ENCODE data around the gene SEC24D.
A peak's percentile ranks its signal among the peaks of the same experiment; 100 is the strongest.

The SEC24D gene

DNA sequence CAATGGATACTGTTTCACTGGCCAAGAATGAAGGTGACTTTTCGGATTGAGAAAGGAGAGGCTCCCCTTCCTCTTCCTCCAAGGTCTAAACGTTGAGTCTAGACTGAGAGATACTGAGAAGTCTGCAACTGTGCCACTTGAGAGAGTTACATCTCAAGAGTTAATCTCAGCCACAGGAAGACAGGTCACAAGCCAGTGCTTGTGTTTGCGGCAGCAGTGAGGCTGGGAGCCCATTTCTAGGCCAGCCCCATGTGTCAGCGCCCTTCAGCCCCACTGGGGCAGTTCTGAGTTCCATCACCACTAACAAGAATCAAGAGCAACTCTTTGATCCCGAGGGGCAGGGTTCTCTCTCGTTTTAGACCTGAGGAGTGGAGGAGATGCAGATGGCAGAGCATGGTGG, 7.3 kb upstream of the SEC24D start:
- DNase-seq = no peak

DNA sequence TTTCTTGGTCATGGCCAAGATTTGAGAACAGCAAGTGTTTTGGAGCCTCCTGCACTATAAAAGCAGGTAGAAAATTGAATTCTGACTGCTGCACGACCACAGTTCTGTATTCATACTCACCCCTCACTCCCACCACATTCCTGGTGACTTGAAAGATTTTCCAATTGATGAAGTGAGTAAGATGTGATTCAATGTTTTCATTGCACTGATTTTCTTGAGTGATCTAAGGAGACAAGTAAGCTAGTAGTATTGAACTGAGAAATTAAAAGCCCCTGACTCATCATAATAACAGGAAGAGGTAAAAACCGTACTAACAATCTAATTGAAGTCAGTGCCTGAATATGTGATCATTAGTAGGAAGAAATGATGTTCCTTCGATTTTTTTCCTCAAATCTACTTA, 6.1 kb upstream of the SEC24D start:
- no peak for DNase-seq

DNA sequence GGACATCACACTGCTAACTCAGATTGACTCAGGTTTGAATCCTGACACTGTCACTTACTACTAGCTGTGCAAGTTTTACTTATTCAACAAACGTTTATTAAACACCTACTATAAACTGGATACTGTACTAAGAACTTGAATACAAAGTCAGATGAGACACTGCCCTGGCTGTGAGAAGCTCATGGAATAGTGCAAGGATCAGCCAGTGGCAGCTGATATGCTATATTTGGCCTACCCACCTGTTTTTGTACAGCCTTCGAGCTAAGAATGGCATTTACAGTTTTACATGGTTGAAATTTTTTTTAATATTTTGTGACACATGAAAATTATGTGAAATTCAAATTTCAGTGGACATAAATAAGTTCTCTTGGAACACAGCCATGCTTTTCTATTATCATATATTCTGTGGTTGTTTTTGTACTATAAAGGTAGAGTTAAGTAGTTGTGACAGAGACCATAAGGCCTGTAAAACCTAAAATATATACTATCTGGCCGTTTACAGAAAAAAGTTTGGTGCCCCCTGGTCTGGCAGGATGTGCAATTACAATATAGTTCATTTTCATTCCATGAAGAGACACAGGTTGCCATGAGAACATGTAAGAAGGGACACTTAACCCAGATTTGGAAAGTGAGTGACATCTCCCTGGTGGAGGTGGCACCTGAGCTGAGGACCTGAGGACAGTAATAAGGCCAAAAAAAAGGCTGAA, 3.4 kb upstream of the SEC24D start:
- no peak for DNase-seq

DNA sequence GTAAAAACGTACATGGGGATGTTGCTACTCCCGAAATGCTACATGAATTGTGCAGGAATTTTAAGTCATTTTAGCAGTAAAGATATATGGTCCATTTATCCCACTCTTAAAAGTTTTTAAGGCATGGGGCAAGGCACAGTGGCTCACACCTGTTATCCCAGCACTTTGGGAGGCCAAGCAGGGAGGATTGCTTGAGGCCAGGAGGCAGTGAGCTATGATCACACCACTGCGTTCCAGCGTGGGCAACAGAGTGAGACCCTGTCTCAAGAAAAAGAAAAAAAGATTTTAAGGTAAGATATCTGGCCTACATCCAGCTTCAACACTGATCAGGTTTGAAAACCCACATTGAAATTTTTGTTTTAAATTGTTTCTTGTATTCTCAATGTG, 1.2 kb upstream of the SEC24D start:
- DNase-seq = no peak

DNA sequence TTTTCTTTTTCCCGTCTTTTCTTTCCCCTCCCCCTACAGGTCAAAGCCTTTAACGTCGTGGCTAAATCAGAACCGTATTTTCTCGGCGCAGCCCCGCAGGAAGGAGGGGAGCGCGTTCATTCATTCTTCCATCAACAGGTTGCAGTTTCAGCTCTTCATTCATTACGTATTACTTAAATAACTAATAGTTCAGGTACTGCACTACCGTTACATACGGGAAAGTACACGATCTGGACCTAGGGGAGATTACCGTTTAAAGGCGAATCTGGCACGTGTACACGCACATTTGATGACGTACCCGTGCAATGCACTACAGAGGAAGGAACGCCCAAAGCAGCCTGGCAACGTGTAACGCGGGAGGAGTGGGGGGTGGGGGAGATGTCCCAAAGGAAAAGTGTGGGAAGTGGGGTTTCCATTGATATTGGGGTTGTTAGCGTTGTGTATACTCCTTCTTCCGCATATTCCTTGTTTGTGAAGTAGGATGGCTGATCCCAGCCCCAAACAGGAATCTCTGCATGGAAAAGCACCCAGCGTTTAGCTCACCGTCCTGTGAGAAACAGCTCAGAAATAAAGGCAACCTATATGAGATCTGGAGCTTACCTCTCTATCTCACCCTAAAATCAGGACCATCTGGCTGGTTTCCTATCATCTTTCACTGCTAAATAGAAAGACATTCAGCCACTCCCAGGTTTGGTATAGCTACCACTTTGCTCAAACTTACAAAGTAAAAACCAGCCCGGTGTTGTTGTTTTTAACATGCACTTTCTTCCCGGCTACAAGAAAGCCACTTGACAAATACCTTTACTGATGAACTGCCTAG, 585 bp upstream of the SEC24D start:
- peak; percentile 24 for DNase-seq

DNA sequence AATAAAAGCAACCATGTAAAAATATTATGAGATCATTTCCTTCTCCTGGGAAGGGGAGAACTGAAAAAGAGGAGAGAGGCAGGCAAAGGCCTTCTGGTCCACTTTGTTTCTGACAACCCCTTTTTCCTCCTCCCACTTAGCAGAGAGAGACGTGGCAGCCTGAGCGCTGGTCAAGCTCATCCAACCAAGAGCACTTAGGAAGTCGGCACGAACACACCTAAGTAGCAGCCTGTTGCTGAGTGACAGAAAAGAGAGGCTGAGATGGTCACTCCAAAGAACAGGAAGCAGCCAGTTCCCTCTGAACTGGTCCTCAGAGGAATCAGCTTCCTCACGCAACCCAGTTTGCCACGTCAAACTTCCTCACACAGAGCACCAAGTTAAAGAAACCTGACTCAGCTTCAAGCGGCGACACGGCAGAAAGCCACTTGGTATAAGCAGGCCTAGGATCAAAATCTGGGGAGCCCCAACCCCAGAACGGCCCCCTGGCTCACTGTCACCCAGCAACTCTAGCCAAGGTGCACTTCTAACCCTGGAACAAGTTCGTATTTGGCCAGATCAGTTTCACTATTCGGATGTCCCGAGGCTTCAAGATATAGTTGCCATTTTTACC, 861 bp downstream of the SEC24D start:
- DNase-seq = peak; percentile 26

DNA sequence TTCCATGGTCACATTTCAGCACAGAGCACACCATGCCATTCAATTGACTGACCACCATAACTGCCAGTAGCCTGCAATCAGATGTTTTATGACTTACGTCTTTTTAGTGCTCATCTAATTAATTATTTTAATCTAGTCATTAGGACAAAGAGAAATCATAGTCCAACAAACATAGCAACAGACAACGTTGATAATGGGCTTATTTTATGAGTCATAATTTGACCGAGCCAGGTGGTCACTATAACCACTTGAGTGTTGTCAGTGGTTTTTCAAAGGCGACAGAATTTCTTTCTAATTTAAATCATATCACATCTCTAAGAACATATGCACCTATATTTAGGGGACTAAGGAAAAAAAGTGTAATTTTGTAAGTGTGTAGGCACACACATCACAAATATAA, 1.9 kb downstream of the SEC24D start:
- no peak for DNase-seq

DNA sequence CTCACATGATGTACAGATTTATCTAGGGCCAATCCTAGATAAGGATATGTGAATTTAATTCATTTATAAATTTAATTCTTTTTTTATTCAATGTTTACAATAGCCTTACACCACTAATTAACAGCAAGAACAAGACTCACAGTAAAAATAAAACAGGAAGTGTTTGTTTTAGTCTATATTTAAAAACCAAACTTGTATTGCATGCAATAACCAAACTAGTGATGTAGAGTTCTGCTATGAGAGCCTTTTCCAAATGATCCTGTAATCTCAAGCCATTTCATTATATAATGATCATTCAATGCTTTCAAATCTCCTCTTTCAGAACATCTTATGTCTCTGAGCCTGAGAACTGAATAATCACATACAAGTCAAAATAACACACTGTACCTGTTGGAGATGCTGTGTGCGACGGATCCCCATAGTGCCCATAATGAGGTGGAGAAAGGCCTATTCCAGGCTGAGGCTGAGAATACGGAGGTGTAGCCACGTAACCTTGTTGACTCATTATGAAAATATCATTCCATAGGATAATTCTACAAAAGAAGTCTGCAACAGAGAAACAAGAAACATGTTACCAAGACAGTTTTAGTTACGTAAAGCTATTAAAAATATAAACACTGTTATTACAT, 2.6 kb downstream of the SEC24D start:
- DNase-seq = no peak

DNA sequence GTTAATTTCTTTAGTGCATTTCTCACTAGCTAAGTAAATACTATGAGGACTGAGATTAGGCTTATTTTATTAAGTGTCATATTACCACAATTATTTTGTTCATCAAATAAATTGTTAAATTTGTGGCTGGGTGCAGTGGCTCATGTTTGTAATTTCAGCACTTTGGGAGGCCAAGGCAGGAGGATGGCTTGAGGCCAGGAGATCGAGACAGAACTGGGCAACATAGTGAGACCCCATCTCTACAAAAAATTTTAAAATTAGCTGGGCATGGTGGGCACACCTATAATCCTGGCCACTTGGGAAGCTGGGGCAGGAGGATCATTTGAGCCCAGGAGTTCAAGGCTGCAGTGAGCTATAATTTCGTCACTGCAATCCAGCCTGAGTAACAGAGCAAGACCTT, 6.8 kb downstream of the SEC24D start:
- DNase-seq = no peak

DNA sequence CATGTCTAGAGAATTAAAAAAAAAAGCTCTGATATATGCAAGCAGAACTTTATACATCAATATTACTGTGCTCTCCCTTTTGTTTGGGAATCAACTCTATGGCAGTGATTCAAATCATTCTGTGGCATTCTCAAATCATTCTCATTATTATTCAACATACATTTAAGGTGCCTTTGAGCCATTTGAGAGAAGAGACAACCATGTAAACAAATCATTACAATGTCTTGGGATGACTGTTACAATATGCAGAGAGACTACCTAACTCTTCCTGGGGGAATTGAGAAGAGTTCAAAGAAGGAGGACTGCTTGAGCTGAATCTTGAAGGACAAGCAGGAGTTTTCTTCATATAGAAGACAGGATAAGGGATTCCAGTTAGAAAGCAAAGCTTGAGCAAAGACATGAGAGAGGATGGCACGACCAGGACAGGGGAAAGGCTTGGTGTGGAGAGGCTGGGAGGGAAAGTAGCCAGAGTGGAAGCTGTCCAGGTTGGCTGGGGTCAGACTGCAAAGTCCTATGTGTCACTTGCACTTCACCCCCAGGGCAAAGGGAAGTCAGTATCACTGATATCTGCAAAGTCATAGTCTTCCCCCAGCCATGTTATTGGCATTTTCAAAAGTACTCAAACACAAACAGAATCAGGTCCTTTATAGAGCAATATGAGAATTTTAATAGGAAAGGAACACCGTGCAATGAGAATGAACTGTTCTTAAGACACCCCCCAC, 9.0 kb downstream of the SEC24D start:
- no peak for DNase-seq

DNA sequence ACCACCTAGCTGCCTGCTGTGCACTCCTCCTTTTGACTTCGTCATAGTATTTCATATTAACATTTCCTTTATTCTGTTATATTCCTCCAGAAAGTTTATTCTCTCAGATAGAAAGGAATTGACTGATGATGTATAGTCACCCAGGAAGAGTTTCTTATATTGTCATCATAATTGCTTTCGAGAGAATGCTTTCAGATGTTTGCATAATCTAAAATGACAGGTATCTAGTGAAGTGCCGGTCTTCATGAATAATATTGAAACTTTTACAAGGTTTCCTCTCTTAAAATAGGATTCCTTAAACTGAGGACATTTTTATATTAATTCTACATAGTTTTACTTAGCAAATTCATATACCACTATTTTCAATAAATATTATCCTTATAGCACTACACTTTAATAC, 10.1 kb downstream of the SEC24D start:
- DNase-seq = no peak

DNA sequence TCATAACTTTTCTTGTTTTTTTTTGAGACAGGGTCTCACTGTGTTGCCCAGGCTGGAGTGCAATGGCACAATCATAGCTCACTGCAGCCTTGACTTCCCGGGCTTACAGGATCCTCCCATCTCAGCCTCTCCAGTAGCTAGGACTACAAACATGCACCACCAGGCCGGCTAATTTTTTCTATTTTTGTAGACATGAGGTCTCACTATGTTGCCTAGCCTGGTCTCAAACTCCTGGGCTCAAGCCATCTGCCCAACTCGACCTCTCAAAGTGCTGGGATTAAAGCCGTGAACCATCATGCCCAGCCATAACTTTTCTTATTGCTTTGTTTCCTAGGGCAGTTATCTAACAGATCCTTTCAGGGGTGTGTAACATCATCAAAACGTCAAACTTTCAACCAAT, 11.8 kb downstream of the SEC24D start:
- DNase-seq = no peak

DNA sequence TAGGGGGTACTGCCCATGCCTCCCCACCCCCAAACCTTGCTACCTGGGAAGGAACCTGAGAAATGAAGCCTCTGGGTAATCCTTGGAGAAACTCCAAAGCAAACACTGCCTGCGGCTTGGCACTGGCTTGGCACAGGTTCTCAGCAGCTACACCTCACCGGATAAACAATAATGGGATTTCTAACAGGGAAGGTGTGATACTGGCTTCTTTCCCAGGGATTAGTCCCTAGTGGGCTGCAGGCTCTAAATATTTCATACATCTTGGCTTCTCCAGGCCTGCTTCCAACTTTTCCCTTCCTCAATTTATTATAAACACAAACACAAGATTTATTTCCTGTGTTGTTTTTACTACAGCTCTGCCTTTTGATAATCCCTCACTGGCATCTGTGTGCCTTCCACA, 12.5 kb downstream of the SEC24D start:
- no peak for DNase-seq

DNA sequence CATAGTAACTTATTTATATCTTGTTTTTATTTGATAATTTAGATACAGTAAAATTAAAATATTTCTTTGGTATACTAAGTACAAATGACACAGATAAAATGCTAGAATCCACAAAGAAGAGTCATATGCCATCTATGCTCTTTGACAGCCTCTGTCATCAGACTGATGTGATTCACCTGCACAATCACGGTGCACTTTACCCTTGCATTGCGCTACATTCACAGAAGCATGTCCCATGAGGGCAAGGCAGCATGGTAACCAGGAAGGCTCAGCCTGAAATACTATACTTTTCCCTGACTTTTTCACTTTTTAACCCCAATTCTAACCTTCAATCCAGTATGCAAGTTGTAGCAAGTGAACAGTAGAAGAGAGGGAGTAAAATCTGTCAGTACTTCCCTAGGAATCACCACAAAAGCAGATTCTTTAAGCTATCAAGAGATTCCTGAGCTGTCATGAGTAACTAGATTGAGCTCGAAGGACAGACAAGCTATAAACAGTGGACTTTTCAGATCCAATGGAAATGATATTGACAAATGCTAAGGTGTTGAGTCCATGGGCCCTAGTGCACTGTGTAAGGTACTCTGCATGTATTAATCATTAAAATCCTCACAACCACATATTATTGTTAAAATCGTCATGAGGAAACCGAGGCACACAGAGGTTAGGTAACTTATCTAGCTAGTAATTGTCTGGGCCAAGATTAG, 14.2 kb downstream of the SEC24D start:
- DNase-seq = no peak

DNA sequence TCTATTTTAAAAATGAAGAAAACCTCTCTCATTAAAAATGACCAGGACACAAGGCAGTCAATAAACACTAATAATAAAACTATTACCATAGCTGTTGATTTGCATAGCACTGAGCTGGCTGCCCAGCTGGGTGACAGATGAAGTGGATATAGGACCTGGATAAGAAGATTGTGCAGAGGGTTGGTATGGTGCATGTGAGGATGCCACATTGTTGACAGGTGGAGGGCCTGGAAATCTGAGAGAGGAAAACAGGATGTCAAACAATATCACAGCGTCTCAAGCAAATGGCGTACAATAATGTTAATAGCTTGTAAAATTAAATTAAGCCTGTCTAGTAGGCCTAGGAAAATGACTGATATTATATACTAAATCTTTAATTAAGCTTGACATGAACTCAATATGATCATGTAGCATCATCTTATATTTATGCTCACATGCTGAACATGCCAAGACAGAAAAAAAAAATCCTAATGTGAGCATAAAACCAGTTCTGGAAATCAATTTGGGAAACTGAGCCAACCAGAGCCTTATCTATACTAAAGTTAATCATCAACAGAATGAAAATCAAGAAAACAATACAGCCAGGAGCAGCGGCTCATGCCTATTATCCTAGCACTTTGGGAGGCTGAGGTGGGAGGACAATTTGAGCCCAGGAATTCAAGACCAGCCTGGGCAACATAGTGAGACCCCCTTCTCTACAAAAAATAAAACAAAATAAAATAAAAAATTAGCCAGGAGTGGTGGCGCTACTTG, 18.6 kb downstream of the SEC24D start:
- no peak for DNase-seq

DNA sequence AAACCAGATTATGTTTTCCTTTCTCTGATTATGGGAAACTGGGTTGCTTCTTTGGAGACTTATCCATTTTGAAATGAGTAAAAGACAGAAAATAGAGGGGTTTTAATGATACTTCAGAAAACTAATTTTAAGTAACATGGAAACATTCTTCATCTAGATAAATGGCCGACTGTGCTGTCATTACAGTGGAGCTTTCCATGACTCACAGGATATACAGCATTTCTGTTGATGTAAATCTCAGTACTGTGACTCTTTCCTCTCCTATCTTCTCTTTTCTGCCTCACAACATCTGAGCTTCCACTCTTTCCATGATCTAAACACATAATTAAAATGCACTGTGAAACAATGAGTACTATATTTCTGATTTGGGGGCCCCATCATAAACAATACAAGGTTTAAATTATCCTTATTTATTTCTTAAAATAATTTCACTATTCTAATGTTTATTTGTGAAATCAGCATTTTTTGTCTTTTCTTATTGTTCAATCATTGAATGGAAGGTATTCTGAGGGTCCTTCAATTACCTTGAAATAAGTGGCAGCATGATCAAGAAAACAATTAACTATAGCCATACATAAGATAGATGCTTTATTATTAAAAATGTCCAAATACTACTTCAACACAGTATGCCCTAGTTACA, 19.3 kb downstream of the SEC24D start:
- no peak for DNase-seq

DNA sequence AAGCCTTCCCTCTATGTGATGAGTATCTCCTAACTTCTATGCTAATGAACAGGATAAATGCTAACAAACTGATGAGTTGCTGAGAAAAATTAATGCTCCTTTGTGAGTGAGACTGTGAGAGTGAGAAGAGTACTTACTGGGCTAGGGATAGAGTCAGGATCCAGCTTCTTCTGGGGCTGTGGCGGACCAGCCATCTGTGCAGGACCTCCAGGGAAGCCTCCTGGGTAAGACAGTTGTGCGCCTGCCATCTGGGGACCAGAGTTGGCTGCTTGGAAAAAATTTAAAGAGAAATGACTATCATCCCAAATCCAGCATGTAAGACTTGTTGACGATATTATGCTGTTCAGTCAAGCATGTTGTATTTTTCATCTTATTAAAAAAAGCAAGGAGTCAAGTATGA, 21.0 kb downstream of the SEC24D start:
- DNase-seq = no peak

DNA sequence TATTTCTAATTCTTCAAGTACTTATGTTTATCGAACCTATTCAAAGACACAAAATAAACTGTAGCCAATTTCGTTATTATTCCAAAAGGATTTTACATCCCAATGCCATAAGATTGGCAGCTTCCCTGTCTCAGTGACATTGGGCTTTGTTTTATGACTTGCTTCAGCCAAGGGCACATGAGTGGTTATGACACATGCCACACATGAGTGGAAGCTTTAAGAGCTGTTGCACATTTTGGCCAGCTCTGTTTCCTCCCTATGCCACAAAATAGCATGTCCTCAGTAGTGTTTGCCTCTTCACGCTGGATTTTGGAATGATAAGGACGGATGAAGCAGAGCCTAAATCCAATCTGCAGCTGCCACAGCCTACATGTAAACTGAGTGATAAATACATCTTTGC, 21.9 kb downstream of the SEC24D start:
- no peak for DNase-seq

DNA sequence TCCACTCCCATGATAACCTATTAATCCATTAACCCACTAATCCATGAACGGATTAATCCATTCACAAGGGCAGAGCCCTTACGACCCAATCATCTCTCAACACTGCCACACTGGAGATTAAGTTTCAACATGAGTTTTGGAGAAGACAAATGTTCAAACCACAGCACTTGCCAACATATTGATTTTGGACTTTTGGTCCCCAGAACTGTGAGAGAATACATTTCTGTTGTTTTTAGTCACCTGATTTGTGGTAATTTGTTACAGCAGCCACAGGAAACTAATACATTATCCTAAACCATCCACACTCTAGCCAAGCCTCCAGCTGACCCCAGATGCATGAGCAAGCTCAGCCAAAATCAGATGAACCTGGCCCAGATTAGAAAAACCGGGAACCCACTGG, 22.4 kb downstream of the SEC24D start:
- DNase-seq = no peak

DNA sequence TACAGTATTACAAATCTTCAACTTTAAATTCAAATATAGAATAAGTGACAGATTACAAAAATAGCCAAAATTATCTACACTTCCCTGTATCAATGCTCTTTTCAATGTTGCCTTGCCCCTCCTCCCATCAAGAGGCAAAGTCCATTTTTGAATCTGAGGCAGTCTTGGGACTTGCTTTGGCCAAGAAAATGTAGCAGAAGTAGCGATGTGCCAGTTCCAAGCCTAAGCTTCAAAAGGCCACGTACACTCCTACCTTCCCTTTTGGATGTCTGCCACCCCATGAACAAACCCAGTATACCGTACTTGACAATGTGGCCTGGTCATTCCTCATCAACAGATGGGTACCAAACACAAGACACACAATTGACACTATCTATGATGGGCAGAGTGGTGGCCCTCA, 24.1 kb downstream of the SEC24D start:
- no peak for DNase-seq

Data from NK-92 treated with Interleukin-12 subunit alpha and Interleukin-12 subunit beta, amount 100 ng/mL, for 24 hours (cell line).